ENCODE results near the gene SPATA25.

The SPATA25 gene

GRCh38 chr20:45842169-45842812 is 45.1 kb downstream of the SPATA25 start:
- Histone ChIP-seq H3K4me3 (IDR thresholded peaks at IDR 0.05; ENCODE audit: insufficient read depth, low read depth, low read length) (no peak overlapping the region), H4K20me1 (ENCODE audit: insufficient read depth) (no peaks in the 10 kb centered on the region), H3K9ac (no peak overlapping the region), H3K27me3 (ENCODE audit: insufficient read depth, low read depth) (no peaks in the 10 kb centered on the region), H2AFZ (ENCODE audit: low read depth) (no peak overlapping the region), H3K4me2 (no peak overlapping the region), H3K4me1 (ENCODE audit: low read depth, poor library complexity, severe bottlenecking) (no peaks in the 10 kb centered on the region), H3K36me3 (ENCODE audit: insufficient read depth) (no peaks in the 10 kb centered on the region), H3K79me2 (ENCODE audit: insufficient read depth, low read depth) (no peaks in the 10 kb centered on the region), H3K27ac (no peak overlapping the region)
- no peak for TF ChIP-seq CTCF (conservative IDR thresholded peaks at IDR 0.05; ENCODE audit: low read depth, low read length)

DNA sequence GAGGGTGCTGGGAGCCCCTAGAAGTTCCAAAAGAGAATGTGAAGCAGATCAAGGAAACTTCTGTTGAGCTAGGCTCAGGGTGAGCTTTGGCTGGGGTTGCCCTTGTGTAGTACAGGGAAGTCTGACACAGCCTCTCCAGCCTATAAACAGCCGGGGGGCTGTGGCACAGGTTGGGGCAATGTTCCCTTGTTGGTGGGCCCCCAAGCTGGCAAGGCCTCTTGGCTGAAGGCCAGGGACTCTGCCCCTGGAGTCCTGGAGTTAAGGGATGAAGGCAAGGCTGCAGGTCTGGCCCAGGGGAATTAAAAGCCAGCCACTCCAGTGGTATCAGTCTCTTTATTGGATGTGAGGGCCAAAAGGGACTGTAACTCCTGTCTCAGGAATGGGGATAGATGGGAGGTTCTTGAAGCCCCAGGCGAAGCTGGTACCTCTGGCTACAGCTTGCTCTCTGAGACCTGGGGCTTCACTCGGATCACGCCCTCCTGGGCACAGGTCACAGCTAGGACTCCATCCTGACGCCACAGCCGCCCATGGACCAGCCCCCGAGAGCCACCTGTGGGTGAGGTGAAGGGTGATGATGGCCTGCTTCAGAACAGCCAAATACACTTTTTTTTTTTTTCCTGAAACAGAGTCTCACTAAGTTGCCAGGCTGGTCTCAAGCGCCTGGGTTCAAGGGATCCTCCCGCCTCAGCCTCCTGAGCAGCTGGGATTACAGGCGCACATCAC is 45.9 kb downstream of the SPATA25 start:
- no peaks in the 10 kb centered on the region for H3K4me1 ChIP-seq (ENCODE audit: low read depth, poor library complexity, severe bottlenecking)
- H3K9ac ChIP-seq, result no peak overlapping the region
- no peak for TF ChIP-seq CTCF (conservative IDR thresholded peaks at IDR 0.05; ENCODE audit: low read depth, low read length)
- H2AFZ ChIP-seq (ENCODE audit: low read depth), result no peak overlapping the region
- H3K79me2 ChIP-seq (ENCODE audit: insufficient read depth, low read depth), result no peaks in the 10 kb centered on the region
- no peak overlapping the region for H3K4me3 ChIP-seq (IDR thresholded peaks at IDR 0.05; ENCODE audit: insufficient read depth, low read depth, low read length)
- H3K36me3 ChIP-seq (ENCODE audit: insufficient read depth), result no peaks in the 10 kb centered on the region
- no peak overlapping the region for H3K27ac ChIP-seq
- H3K4me2 ChIP-seq, result no peak overlapping the region
- H4K20me1 ChIP-seq (ENCODE audit: insufficient read depth), result no peaks in the 10 kb centered on the region
- no peaks in the 10 kb centered on the region for H3K27me3 ChIP-seq (ENCODE audit: insufficient read depth, low read depth)

DNA sequence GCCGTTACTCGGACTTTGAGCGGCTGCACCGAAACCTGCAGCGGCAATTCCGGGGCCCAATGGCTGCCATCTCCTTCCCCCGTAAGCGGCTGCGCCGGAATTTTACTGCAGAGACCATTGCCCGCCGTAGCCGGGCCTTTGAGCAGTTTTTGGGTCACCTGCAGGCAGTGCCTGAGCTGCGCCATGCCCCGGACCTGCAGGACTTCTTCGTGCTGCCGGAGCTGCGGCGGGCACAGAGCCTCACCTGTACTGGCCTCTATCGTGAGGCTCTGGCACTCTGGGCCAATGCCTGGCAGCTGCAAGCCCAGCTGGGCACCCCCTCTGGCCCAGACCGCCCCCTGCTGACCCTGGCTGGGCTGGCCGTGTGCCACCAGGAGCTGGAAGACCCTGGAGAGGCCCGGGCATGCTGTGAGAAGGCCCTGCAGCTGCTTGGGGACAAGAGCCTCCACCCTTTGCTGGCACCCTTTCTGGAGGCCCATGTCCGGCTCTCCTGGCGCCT is 46.7 kb downstream of the SPATA25 start:
- TF ChIP-seq CTCF (conservative IDR thresholded peaks at IDR 0.05; ENCODE audit: low read depth, low read length), result no peak
- Histone ChIP-seq H3K9ac (no peak overlapping the region), H3K79me2 (ENCODE audit: insufficient read depth, low read depth) (no peaks in the 10 kb centered on the region), H4K20me1 (ENCODE audit: insufficient read depth) (no peaks in the 10 kb centered on the region), H3K27me3 (ENCODE audit: insufficient read depth, low read depth) (no peaks in the 10 kb centered on the region), H3K4me2 (no peak overlapping the region), H3K4me1 (ENCODE audit: low read depth, poor library complexity, severe bottlenecking) (no peaks in the 10 kb centered on the region), H3K4me3 (IDR thresholded peaks at IDR 0.05; ENCODE audit: insufficient read depth, low read depth, low read length) (no peak overlapping the region), H2AFZ (ENCODE audit: low read depth) (no peak overlapping the region), H3K36me3 (ENCODE audit: insufficient read depth) (no peaks in the 10 kb centered on the region), H3K27ac (no peak overlapping the region)

DNA sequence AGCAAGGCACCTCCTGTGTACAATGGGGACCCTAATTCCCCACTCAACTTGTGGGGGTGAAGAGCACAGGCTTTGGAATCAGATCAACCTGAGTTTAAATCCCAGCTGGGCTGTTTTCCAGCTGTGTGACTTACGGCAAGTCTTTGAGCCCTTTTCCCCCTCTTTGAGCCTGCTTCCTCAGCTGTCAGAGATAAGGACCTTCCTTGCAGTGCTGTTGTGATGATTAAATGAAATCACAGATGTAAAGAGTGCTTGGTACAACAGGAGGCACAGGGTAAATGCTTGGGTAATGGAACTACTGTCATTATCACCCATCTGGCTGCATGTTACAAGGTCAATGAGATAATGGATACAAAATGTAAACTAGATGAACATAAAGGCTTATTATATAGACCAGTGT is 50.6 kb downstream of the SPATA25 start:
- TF ChIP-seq CTCF (conservative IDR thresholded peaks at IDR 0.05; ENCODE audit: low read depth, low read length), result no peak
- H3K79me2 ChIP-seq (ENCODE audit: insufficient read depth, low read depth), result no peaks in the 10 kb centered on the region

More for the DNA sequence above, 50.6 kb downstream of the SPATA25 start:
- H4K20me1 ChIP-seq (ENCODE audit: insufficient read depth), result no peaks in the 10 kb centered on the region
- no peak overlapping the region for H3K27ac ChIP-seq
- H3K4me2 ChIP-seq, result no peak overlapping the region
- H3K9ac ChIP-seq, result no peak overlapping the region
- no peak overlapping the region for H3K4me3 ChIP-seq (IDR thresholded peaks at IDR 0.05; ENCODE audit: insufficient read depth, low read depth, low read length)
- no peaks in the 10 kb centered on the region for H3K36me3 ChIP-seq (ENCODE audit: insufficient read depth)
- H2AFZ ChIP-seq (ENCODE audit: low read depth), result no peak overlapping the region
- H3K27me3 ChIP-seq (ENCODE audit: insufficient read depth, low read depth), result no peaks in the 10 kb centered on the region
- peaks cover 13% of the 10 kb centered on the region for H3K4me1 ChIP-seq (ENCODE audit: low read depth, poor library complexity, severe bottlenecking)

All from KMS-11 (cell line).